Fibroblast of skin of right biceps (primary cell): ENCODE results near the gene TTC39A.
"Not testable (repeated sequence)": the region's sequence is repeated elsewhere in the genome, so short reads cannot be mapped to it uniquely, and the experiment has no call there.

Source experiments
- DNase-seq: peaks from one replicate; pipeline ENCODE4 v3.0.0-alpha.2; 2013

Gene TTC39A

DNA sequence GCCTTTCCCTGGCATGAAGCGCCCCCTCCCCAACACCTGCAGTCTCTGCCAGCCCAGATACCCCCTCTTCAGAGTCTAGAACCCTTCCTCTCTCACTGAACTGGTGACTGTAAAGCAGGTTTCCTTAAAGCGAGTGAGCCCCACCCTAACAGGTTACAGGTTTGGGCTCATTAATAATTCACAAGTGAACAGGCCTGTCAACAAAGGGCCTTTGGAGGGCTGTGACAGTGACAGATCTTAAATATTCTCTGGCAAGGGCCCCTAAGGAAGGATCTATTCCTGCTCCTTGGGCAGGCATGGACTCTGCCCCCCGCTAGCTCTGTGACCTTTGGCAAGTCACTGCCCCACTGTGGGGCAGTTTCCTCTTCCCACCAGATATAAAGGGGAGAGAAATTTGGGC is 5.6 kb upstream of the TTC39A start:
- no peak for DNase-seq

DNA sequence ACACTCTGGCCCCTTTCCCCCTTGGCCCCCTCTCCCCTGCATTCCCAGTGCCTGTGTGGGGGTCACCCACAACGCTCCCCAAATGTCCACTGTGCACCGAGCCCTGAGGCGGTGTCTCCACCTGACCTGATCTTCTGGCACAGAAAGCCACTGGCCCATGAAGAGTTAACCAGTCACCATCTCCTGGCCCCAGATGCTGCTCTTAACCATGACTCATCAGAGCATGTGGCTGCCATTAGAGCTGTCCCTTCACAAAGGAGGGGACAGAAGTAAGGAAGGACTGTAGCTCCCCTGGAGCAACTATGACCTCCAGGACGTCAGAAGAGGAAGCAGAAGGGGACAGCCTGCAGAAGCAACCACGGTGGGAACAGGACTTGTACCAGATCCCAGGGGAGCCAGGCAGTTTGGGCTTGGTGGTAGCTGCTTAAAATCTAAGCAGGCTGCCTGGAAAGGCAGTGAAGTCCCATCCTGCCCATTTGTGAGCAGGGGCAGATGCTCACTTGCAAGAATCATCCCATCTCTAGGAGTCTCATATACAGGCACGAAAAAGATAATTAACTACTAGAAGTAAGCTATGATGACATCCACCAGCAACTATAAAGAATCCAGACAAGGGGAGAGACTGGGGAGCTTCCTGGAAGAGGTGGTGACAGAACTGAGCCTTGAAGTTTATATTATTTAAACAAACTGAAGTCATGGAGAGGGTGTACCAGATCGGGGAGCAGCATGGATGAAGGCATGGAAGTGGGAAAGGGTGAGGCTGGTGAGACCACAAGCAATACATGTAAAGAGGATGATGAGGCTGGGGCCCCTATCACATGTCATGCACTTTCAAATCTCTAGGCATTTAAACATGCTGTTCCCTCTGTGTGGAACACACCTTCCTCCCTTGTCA is 1.1 kb upstream of the TTC39A start:
- DNase-seq: peak; percentile 57

- DNase-seq: no peak
Measured at GRCh38 chr1:51329443-51330325, 678 bp downstream of the TTC39A start.

DNA sequence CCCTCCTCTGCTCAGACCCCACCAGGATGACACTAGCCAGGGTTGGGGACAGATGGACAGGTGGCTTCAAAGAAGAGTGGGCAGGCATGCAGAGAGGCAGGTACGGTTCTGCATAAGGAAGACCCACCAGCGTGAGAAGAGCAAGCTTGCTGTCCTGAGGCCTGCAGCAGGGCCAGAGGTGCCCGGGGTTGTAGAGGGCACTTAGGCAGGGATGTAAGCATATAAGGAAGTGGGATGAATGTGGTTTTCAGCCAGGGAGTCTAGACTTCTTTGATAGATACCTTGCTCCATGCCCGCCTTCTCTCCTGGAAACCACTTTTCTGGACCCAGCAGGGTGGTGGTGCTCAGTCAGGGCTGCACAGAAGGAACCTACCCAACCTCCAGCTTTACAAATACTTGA is 1.4 kb downstream of the TTC39A start:
- DNase-seq: no peak

GRCh38 chr1:51328279-51328678 is 2.1 kb downstream of the TTC39A start:
- DNase-seq: peak; percentile 65

- DNase-seq: peak; percentile 59
Measured at GRCh38 chr1:51327386-51327785, 3.0 kb downstream of the TTC39A start.

- no peak for DNase-seq
Measured at GRCh38 chr1:51326839-51327238, 3.5 kb downstream of the TTC39A start.

- DNase-seq: no peak
Measured at GRCh38 chr1:51325878-51326755, 4.2 kb downstream of the TTC39A start.

DNA sequence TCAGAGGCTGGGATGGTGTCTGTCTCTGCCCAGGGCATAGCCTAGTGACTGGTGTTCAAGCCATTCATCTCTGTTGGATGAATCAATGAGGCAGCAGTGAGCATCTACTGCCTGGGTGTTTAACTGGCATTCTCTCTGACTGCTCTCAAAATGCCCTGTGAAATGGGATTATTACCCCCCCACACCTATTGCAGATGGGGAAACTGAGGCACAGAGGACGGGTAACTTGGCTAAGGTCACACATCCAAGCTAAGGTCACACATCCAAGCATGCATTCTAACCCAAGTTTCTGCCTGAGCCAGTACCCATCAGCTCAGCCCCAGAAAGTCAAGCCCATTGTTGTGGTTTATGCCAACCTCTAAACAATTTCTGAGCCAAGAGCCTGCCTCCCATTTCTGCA is 5.0 kb downstream of the TTC39A start:
- DNase-seq: no peak

GRCh38 chr1:51325011-51325385 is 5.4 kb downstream of the TTC39A start:
- DNase-seq: not testable (repeated sequence)

- no peak for DNase-seq
Measured at GRCh38 chr1:51324251-51325010, 5.9 kb downstream of the TTC39A start.

- no peak for DNase-seq
Measured at GRCh38 chr1:51323778-51324177, 6.6 kb downstream of the TTC39A start.

DNA sequence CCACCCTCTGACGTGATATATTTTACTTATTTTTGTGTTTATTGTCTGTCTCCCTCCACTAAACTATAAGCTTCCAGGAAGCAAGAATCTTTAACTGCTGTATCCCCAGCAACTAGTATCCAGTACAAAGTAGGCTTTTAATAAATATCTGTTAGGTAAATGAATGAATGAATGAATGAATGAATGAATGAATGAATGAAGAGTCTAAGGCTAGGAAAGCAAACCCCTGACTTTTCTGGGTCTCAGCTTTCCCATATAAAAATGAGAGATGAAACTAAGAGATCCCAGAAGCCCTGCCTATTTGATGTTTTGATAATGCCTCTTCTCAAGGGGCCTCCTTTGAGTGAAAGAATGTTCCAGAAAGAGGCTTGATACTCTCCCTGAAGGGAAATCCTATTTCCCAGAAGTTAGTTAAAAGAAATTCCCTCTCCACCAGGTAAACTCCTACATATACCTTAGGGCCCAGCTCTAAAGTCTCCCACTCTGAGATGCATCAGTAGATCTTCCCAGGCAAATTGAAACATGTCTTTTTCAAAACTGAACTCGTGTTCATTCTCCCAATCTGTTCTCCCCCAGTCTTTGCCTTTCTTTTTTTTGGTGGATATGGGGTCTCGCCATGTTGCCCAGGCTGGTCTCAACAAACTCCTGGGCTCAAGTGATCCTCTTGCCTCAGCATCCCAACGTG is 7.8 kb downstream of the TTC39A start:
- DNase-seq: no peak

- no peak for DNase-seq
Measured at GRCh38 chr1:51321924-51322280, 8.5 kb downstream of the TTC39A start.

DNA sequence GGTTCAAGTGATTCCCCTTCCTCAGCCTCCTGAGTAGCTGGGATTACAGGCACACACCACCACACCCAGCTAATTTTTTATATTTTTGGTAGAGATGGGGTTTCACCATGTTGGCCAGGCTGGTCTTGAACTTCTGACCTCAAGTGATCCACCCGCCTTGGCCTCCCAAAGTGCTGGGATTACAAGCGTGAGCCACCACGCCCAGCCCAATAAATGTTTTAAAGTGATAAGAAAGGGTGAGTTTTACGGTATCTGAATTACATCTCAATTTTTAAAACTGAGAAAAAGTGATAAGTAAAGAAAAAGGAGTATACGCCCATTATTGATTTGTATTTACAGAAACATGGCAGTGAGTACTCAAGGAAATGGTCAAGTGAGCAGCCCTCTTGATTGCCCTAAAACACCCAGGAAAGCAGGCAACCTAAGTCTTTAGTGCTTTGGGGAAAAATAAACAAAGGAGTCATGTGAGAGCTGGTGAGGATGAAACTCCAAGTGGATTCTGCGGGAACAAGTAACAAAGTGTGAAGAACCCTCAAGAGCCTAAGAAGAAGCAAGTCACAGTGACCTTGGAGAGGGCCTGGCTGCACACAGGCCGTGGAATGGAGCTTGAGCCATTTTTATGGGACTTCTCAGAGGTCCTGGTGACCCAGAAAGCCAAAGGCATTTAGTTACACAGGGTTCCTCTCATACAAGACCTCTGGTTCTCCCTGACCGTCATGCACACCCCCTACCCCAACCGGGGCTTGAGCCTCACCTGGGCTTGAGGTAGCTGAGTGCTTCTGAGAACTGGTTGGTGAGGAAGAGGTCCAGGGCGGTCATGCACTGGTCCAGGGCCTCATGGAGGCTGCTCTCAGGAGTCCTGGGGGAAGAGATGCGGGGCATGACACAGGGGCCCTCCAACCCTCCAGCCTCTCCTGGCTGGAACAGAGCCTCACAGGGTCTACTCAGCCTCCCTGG is 9.1 kb downstream of the TTC39A start:
- no peak for DNase-seq

- no peak for DNase-seq
Measured at GRCh38 chr1:51317798-51318197, 12.6 kb downstream of the TTC39A start.

DNA sequence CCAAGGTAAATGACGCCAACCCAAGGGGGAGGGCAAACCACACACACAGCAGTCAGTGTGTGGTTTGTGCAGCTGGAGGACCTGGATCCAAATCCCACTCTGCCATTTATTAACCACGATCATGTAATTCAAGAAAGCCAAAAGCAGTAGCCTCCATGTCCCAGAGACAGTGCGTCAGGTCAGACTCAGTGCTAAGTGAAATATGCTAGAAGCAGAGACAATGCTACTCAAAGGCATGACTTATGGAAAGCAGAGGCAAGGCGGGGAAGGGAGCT is 13.6 kb downstream of the TTC39A start:
- DNase-seq: no peak

GRCh38 chr1:51316113-51316845 is 14.1 kb downstream of the TTC39A start:
- no peak for DNase-seq

DNA sequence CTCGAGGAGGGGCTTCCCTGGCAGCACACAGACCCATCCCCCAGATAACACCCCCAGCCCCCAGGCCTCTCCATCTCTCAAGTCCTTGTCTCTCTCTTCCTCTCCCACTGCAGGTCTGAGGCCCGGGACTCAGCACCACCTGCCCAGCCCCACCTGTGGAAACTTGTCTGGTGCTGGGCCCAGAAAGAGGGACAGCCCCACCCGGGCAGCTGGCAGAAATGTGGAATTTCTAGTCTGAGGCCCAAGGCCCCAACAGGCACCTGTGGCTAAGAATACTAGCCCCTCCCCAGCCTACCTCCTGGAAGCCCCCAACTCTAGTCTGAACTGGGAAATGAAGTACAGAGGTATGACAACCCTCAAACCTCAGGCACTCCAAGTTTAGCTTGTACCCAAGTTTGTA is 15.4 kb downstream of the TTC39A start:
- no peak for DNase-seq
